Measurements from ENCODE around the gene PTPN13. TPM values are rescaled to one million over a fixed set of nuclear protein-coding genes. Genes with fewer than 3 reads are reported as not detected.

PTPN13 gene
- polyA plus RNA-seq, 1 donor from 2014 or later = not detected

GRCh38 chr4:86755388-86755787, 161.3 kb downstream of the PTPN13 start:
- Mint-ChIP-seq H3K27me3 (peaks cover 6% of the 10 kb centered on the region), H3K27ac (no peak overlapping the region), H3K4me3 (no peak overlapping the region), H3K4me1 (no peaks in the 10 kb centered on the region), H3K9me3 (no peaks in the 10 kb centered on the region), H3K36me3 (no peaks in the 10 kb centered on the region)

- no peak overlapping the region for H3K4me3 Mint-ChIP-seq
- no peaks in the 10 kb centered on the region for H3K4me1 Mint-ChIP-seq
- H3K27me3 Mint-ChIP-seq = peaks cover 8% of the 10 kb centered on the region
- no peaks in the 10 kb centered on the region for H3K9me3 Mint-ChIP-seq
- H3K27ac Mint-ChIP-seq = no peak overlapping the region
- H3K36me3 Mint-ChIP-seq = no peaks in the 10 kb centered on the region
Observed at GRCh38 chr4:86757468-86757867, 163.4 kb downstream of the PTPN13 start.

DNA sequence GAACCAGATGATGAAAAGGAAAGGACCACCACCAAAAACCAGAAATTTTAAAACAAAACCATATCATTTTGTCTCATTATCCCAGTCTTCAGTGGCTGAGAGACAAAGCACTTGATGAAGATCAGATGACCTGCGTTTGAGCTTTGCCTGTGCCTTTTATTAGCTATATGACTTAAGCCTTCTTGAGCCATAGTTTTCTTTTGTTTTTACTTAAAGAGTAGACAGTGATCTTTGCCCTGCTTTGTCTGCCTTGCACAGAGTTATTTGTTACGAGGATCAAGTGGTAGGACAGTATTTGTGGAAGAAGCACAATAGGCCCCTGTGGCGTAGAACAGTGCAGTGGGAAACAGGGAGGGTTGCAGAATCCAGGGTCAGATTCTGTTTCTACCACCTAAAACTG, 165.2 kb downstream of the PTPN13 start:
- H3K27me3 Mint-ChIP-seq = peaks cover 7% of the 10 kb centered on the region
- H3K4me1 Mint-ChIP-seq = no peaks in the 10 kb centered on the region
- H3K27ac Mint-ChIP-seq = no peak overlapping the region
- H3K4me3 Mint-ChIP-seq = no peak overlapping the region
- H3K9me3 Mint-ChIP-seq = no peaks in the 10 kb centered on the region
- no peaks in the 10 kb centered on the region for H3K36me3 Mint-ChIP-seq

GRCh38 chr4:86762649-86763048, 168.5 kb downstream of the PTPN13 start:
- H3K36me3 Mint-ChIP-seq = no peaks in the 10 kb centered on the region
- H3K4me1 Mint-ChIP-seq = no peaks in the 10 kb centered on the region
- H3K9me3 Mint-ChIP-seq = no peaks in the 10 kb centered on the region
- peaks cover 2% of the 10 kb centered on the region for H3K27me3 Mint-ChIP-seq
- H3K4me3 Mint-ChIP-seq = no peak overlapping the region
- no peak overlapping the region for H3K27ac Mint-ChIP-seq

GRCh38 chr4:86769794-86770193, 175.7 kb downstream of the PTPN13 start:
- Mint-ChIP-seq H3K4me1 (no peaks in the 10 kb centered on the region), H3K27ac (no peak overlapping the region)

DNA sequence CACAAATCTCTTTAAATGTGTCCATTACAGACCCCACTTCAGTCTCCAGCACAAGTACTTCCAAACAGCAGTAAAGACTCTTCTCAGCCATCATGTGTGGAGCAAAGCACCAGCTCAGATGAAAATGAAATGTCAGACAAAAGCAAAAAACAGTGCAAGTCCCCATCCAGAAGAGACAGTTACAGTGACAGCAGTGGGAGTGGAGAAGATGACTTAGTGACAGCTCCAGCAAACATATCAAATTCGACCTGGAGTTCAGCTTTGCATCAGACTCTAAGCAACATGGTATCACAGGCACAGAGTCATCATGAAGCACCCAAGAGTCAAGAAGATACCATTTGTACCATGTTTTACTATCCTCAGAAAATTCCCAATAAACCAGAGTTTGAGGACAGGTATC, 177.0 kb downstream of the PTPN13 start:
- Mint-ChIP-seq H3K27ac (no peak overlapping the region), H3K27me3 (no peaks in the 10 kb centered on the region), H3K9me3 (peaks cover 0 to 2% (median 0%) of the 10 kb centered on the region in 3 donors), H3K36me3 (no peaks in the 10 kb centered on the region), H3K4me1 (no peaks in the 10 kb centered on the region), H3K4me3 (no peak overlapping the region)

More at GRCh38 chr4:86769794-86770193, 175.7 kb downstream of the PTPN13 start:
- H3K9me3 Mint-ChIP-seq = peaks cover 0 to 2% (median 0%) of the 10 kb centered on the region in 3 donors
- H3K36me3 Mint-ChIP-seq = no peaks in the 10 kb centered on the region
- no peaks in the 10 kb centered on the region for H3K27me3 Mint-ChIP-seq
- H3K4me3 Mint-ChIP-seq = no peak overlapping the region

GRCh38 chr4:86775061-86775460, 180.9 kb downstream of the PTPN13 start:
- H3K27ac Mint-ChIP-seq = no peak overlapping the region
- H3K27me3 Mint-ChIP-seq = peaks cover 2% of the 10 kb centered on the region
- no peaks in the 10 kb centered on the region for H3K36me3 Mint-ChIP-seq
- no peaks in the 10 kb centered on the region for H3K9me3 Mint-ChIP-seq
- H3K4me3 Mint-ChIP-seq = no peak overlapping the region
- no peaks in the 10 kb centered on the region for H3K4me1 Mint-ChIP-seq

DNA sequence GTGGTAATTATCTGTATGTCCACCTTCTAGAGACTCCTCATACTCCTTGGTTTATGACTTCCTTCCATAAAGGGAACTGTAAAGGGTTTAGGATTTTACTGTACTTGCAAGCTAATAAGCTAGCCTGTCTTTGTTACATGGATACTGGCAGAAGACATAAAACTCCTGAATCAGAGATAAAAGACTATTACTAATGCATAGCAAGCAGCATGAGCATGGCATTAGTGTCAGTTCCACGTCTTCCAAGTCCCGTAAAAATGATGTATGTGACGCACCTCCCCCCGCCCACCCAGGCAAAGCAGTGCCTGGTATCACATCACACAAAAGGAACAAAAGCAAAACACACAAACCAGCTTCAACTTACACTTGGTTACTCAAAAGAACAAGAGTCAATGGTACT, 184.1 kb downstream of the PTPN13 start:
- Mint-ChIP-seq H3K4me1 (no peaks in the 10 kb centered on the region), H3K27me3 (peaks cover 2% of the 10 kb centered on the region), H3K36me3 (no peaks in the 10 kb centered on the region), H3K4me3 (no peak overlapping the region), H3K27ac (no peak overlapping the region), H3K9me3 (no peaks in the 10 kb centered on the region)

- Mint-ChIP-seq H3K36me3 (no peaks in the 10 kb centered on the region), H3K27me3 (peaks cover 4% of the 10 kb centered on the region), H3K27ac (no peak overlapping the region)
Observed at GRCh38 chr4:86788826-86789225, 194.7 kb downstream of the PTPN13 start.

GRCh38 chr4:86791126-86791525, 197.0 kb downstream of the PTPN13 start:
- no peaks in the 10 kb centered on the region for H3K36me3 Mint-ChIP-seq
- no peak overlapping the region for H3K4me3 Mint-ChIP-seq
- peaks cover 0 to 10% (median 4%) of the 10 kb centered on the region in 3 donors for H3K9me3 Mint-ChIP-seq
- peaks cover 4% of the 10 kb centered on the region for H3K27me3 Mint-ChIP-seq
- no peaks in the 10 kb centered on the region for H3K4me1 Mint-ChIP-seq
- H3K27ac Mint-ChIP-seq = no peak overlapping the region

More at GRCh38 chr4:86788826-86789225, 194.7 kb downstream of the PTPN13 start:
- Mint-ChIP-seq H3K9me3 (peaks cover 0 to 8% (median 4%) of the 10 kb centered on the region in 3 donors), H3K4me3 (no peak overlapping the region), H3K4me1 (no peaks in the 10 kb centered on the region)

DNA sequence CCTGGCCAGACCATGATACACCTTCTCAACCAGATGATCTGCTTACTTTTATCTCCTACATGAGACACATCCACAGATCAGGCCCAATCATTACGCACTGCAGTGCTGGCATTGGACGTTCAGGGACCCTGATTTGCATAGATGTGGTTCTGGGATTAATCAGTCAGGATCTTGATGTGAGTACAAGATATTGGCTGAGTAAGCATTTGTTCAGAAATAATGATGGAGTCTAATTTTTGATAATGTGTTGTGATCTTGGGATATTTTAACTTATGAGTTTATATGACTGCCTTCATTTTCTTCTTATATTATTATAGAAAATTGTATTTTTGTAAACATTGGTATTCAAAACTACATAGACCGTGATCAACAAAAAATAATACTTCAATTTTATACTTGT, 215.7 kb downstream of the PTPN13 start:
- Mint-ChIP-seq H3K4me1 (no peaks in the 10 kb centered on the region), H3K9me3 (no peaks in the 10 kb centered on the region), H3K27me3 (no peaks in the 10 kb centered on the region), H3K4me3 (no peak overlapping the region), H3K36me3 (no peaks in the 10 kb centered on the region), H3K27ac (no peak overlapping the region)

GRCh38 chr4:86810847-86811246, 216.7 kb downstream of the PTPN13 start:
- Mint-ChIP-seq H3K27ac (no peak overlapping the region), H3K4me1 (no peaks in the 10 kb centered on the region), H3K36me3 (no peaks in the 10 kb centered on the region), H3K4me3 (no peak overlapping the region), H3K9me3 (peaks cover 4 to 8% (median 5%) of the 10 kb centered on the region in 3 donors), H3K27me3 (no peaks in the 10 kb centered on the region)

DNA sequence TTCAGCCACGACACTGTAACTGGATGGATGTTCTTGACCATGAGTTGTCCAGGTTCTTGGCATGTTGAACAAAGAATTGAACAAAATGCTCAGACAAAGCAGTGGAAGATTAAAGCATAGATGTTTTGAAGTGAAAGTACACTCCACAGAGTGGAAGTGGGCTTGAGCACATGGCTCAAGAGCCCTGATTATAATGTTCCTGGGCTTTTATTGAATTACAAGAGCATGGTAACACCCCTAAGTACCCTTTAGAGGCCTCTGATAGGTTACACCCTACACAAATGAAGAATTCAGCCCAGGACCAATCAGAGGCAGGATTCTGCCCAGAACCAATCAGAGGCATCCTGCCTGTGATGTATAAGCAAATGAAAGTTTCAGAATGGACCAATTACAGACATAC, 221.5 kb downstream of the PTPN13 start:
- Mint-ChIP-seq H3K36me3 (peaks cover 3% of the 10 kb centered on the region), H3K4me3 (no peak overlapping the region), H3K4me1 (no peaks in the 10 kb centered on the region), H3K27me3 (peaks cover 1% of the 10 kb centered on the region), H3K9me3 (peaks cover 7 to 17% (median 10%) of the 10 kb centered on the region in 3 donors), H3K27ac (no peak overlapping the region)

- Mint-ChIP-seq H3K36me3 (peaks cover 3% of the 10 kb centered on the region), H3K27me3 (peaks cover 1% of the 10 kb centered on the region), H3K27ac (no peak overlapping the region), H3K4me1 (no peaks in the 10 kb centered on the region), H3K9me3 (peaks cover 7 to 17% (median 10%) of the 10 kb centered on the region in 3 donors), H3K4me3 (no peak overlapping the region)
Observed at GRCh38 chr4:86816501-86817273, 222.6 kb downstream of the PTPN13 start.

GRCh38 chr4:86818211-86818610, 224.1 kb downstream of the PTPN13 start:
- Mint-ChIP-seq H3K4me3 (no peak overlapping the region), H3K27ac (no peak overlapping the region), H3K9me3 (peaks cover 7 to 17% (median 10%) of the 10 kb centered on the region in 3 donors), H3K4me1 (no peaks in the 10 kb centered on the region), H3K27me3 (peaks cover 1% of the 10 kb centered on the region), H3K36me3 (peaks cover 3% of the 10 kb centered on the region)

DNA sequence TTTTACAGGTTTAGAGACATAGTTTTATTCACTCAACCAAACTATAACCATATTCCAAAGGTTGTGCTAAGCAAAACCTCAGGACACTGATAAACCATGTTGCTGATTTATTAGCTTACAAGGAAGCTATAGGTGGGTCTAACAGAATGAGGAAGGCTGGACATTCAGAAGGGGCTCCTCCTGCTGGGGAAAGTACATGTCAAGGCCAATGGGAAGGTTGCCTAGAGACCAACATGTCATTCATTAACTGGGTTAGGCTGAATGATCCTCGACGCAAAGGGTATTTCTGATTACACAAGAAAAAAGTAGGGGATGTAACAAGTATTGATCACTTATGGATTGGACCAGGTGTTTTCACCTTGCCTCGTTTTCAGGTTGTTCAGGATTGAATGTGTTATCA, 224.7 kb downstream of the PTPN13 start:
- Mint-ChIP-seq H3K27me3 (peaks cover 1% of the 10 kb centered on the region), H3K4me3 (no peak overlapping the region), H3K4me1 (no peaks in the 10 kb centered on the region), H3K9me3 (peaks cover 7 to 17% (median 10%) of the 10 kb centered on the region in 3 donors), H3K27ac (no peak overlapping the region), H3K36me3 (peaks cover 3% of the 10 kb centered on the region)
